GM10266 (cell line): Measurements from ENCODE around the gene MDFIC2.

Experiments used
- DNase-seq: peaks from one replicate; pipeline ENCODE4 v3.0.0; 2012; ENCODE audit errors: extremely low spot score
- TF ChIP-seq, protein P1 (sequence below): IDR thresholded peaks from 2 replicates; pipeline ENCODE4 v1.5.1; 2012; ENCODE audit warnings: mild to moderate bottlenecking, low read depth; ENCODE audit not compliant: control insufficient read depth, insufficient read depth; ENCODE audit errors: missing control alignments

Gene MDFIC2

GRCh38 chr3:70242297-70242882, 70.0 kb downstream of the MDFIC2 start:
- DNase-seq: no peak
- TF ChIP-seq, protein P1, sequence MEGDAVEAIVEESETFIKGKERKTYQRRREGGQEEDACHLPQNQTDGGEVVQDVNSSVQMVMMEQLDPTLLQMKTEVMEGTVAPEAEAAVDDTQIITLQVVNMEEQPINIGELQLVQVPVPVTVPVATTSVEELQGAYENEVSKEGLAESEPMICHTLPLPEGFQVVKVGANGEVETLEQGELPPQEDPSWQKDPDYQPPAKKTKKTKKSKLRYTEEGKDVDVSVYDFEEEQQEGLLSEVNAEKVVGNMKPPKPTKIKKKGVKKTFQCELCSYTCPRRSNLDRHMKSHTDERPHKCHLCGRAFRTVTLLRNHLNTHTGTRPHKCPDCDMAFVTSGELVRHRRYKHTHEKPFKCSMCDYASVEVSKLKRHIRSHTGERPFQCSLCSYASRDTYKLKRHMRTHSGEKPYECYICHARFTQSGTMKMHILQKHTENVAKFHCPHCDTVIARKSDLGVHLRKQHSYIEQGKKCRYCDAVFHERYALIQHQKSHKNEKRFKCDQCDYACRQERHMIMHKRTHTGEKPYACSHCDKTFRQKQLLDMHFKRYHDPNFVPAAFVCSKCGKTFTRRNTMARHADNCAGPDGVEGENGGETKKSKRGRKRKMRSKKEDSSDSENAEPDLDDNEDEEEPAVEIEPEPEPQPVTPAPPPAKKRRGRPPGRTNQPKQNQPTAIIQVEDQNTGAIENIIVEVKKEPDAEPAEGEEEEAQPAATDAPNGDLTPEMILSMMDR: no peak

DNA sequence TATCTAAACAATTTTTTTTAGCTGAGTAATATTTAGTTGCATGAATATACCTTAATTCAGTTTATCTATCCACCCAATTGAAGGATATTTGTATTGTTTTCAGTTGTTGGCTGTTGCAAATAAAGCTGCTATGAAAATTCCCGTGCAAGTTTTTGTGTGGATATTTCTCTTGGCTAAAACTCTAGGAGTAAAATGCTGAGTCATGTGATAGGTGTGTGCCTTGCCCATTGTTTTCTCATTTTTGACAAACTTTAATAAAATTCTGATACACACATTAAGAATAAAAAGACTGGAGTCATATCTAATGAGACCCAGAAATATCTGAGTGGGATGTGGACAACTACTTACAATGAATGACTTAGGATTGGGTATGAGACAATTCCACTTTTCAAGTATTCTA, 78.6 kb downstream of the MDFIC2 start:
- DNase-seq: no peak
- TF ChIP-seq, protein P1: no peak

DNA sequence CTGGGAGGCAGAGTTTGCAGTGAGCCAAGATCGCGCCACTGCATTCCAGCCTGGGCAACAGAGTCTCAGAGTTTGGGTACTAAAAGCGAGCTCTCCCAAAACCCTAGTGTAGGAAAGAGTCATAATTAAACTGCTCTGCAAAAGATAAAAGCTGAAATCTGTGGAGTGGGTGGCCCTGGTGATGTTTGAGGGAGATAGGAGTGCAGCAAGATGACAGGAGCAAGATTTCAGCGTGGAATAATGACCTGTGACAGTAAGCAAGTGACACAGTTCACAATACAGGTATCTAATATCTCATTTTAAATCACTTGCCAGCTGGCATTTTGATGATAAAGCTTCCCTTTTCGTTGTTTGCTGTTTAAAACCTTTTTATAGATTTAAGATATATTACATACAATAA, 79.3 kb downstream of the MDFIC2 start:
- TF ChIP-seq, protein P1: no peak

DNA sequence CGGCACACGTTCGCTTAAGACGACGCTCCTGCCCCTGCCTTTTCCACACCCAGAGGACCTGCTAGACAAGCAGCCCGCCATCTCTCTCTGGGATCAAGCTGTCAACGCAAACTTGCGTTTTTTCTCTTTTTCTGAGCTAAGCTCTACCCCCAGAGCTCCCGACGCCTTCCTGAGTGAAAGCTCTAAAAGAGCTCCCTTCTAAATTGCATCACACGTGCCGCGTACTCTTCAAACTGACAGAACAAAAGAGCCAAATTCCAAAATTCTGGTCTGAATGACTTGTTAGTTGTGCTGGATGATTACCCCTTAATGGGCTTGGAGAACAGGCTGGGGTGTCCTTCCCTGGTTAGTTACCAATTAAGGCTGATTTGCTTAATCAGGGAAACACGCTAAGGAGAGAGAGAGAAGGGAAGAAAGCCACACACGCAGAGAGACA, 81.2 kb downstream of the MDFIC2 start:
- no peak for DNase-seq
- TF ChIP-seq, protein P1: no peak

More for the DNA sequence above, 79.3 kb downstream of the MDFIC2 start:
- DNase-seq: no peak

DNA sequence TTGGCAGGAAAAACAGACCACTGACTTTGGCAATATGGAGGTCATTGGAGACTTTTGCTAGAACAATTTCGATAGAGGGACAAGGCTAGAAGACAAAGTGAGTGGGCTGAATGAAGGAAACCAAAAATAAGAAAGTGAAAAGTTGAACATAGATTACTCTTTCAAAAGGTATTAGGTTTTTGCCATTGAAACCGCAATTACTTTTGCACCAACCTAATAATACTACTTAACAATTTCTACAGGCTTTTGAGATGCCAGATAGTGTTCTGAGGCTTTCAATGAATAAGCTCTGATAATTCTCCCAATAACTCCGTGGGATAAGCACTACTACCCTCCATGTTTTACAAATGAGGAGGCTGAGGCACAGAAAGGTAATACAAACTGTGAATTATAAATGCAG, 85.0 kb downstream of the MDFIC2 start:
- TF ChIP-seq, protein P1: no peak

DNA sequence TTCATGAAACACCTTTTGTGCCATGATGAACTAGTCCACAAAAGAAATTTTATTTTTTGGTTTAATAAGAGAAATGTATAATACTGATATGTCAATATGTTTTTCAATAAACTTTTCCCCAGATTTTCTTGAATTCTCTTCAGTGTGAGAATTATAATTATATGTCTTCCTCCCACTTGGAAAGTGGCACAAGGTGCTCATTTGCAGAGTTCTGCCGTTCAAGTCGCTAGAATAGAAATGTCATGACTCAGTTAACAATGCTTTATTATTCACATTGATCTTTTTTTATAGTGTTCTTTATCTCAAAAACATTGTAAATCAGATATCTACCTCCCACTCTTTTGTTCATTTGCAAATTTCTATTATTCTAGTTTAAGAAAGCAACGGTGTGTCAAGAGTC, 87.3 kb downstream of the MDFIC2 start:
- TF ChIP-seq, protein P1: no peak
- no peak for DNase-seq

More for the DNA sequence above, 85.0 kb downstream of the MDFIC2 start:
- DNase-seq: no peak

DNA sequence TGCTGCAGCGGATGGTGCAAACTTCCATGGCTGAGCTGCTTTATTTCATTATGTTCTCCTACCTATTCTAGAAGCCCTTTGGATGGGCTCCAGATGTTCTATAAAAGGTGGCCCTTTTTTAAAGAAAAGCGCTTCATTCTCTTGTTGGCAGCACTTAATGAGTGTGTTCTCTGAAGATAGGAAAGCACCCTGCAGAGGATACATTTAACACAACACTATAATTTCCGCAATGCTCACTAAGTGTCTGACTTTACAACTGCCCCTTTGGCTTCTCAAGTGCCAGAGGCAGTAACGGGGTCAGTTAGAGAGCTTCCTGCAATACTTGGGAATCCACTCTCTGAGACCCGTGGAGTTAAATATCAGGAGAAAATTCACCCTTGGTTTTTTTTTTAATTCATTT, 88.1 kb downstream of the MDFIC2 start:
- TF ChIP-seq, protein P1: no peak
- DNase-seq: no peak
